ENCODE measurements around the gene MEIS2.

The MEIS2 gene

DNA sequence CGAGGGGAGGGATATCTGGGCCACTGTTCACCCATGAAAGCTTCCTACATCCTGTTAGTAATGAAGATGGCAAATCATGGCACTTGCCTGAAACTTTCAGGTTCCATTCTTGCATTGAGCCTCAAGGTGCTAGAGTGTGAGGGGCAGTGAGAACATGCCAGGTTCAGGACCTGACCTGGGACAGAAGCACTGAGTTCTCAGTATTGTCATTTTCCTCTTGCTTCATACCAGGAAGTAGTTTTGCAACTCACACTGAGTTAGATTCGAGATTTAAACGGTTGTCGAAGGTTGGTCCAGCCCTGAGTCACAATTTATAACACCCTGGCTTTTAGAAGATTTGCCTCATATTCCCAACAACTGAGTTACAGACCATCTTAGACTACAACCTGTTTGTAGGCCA lies 11.8 kb upstream of the MEIS2 start:
- no peak for DNase-seq

DNA sequence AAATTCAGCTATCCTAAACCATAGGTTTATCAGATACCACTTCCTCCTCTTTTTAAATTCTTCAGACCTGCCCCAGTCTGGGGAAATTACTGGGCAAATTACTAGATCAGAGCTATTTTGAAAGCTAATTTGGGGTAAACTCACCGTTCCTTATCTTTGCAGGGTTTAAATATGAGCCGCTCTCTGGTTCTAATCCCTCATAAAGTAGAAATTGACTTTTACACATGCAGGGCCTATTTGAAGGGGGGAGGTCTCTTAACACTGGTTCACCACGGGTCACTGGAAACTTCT lies 11.0 kb upstream of the MEIS2 start:
- DNase-seq: no peak

DNA sequence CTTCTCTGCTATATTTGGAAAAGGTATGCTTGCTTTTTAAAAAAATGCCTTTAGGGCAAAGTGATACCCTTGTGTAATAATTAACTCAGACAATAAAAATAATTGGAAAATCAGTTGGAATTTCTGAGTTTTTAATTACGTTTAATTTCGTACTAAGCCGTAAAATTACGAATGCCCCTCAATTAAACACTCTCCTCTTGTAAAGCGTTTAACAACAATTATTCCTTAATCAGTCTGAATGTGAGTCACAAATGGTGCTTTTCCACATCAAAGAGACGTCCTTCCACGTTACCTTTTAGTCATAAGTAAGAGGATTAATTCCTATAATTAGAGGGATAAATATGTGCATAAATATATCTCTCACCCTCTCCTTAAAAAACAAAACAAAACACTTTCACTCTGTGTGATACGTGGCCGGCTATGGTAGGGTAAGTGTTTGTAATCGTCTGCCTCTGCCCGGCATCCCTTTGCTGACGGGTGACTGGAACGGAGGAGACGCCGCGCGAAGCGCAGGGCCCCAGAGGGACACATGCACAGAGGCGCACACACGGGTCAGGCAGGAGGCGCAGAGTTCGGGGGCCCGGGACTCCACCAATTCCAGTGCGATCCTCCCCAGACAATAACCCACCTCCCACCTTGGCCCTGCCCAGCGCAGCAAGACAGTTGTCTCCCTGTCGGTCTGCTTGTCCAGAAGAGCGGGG lies 9.7 kb upstream of the MEIS2 start:
- no peak for DNase-seq

DNA sequence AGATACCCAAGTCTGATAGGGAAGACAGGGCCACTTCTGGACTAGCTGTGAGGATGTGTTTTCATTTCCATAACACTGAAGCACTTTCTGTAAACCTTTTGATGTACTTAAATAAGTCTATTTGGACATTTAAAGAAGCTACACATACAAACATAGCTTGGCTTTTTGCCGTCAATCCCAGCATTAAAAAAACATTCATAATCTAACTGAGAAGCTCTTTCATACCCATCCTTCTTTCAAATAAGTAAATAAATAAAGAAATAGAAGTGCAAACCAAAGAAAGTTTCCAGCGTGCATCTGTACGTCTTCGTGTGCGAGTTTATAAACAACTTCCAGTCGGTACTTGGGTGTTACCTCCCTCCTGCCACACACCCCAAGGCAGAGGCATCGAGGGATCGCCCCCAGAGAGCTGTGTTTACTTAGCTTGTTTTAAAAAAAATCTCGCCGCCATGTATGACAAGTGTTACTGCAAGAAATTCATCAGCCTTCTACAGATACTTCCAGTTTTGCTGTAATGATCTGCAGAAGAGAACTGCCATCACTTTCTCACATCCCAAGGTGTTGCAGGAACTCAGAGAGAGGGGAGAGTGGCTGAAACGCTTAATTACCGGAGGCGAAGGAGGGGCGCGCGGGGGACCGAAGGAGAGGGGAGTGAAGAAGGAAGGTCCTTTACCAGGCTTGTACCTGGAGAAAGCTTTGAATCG lies 9.0 kb upstream of the MEIS2 start:
- no peak for DNase-seq

DNA sequence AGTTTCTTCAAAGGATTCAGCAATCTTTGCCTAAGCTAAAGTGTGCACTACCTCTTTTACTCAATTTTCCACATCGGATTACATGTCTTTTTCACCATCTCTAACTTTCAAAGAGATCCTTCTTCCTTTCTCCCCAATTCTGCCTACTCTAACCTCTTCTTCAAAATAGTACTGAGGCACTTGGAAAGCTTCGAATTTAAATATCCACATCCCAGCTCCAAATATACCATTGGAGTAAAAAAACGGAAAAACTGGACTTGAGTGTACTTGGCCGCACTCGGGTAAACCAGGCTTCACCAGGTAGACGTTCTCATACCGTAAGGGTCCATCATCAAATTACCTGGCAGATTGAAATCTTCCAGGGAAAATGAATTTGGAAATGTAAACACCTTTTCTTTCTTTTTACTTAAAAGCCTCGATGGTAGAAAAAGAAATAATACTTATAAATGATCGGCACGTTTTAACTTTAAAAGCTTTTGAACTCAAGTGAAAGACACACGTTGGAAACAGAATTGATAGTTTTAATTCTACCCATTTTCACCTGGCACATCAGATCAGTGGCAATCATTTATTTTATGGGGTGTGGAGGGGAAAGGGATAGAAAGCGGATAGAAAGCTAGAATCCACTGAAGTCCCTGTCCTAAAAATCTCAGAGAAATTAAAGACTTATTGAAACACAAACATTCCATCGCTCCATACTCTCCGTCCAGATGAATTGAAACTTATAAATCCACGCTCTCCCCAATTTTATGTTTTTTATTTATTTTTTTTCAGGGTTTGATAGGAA lies 8.2 kb upstream of the MEIS2 start:
- DNase-seq: no peak

DNA sequence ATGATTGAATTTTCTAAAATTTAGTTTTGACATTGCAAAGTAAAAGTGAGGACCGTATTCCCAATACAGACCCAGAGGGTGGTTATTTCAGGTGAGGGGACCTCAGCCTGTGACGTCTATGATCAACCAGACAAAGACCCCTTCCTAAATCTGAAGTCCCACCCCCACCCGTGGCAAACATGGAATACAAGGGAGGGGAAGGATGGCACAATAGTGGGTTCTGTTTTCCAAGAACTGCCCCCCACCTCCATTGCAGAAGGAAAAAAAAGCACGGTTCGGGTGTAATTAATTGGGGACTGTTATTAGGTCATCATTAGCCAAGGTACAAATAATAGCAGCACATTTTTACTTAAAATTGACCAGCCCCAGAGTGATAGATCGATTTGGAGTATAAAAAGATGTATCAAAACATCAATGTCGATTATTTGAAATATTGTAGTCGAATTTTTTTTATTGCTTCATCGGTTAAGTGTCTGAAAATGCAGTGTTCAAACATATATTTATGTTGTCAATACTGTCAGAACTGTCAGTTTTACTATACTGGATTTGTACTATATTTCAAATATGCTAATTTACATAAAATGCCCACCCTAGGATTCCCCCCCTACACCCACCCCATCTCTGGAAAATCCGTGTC lies 7.5 kb upstream of the MEIS2 start:
- DNase-seq: no peak

DNA sequence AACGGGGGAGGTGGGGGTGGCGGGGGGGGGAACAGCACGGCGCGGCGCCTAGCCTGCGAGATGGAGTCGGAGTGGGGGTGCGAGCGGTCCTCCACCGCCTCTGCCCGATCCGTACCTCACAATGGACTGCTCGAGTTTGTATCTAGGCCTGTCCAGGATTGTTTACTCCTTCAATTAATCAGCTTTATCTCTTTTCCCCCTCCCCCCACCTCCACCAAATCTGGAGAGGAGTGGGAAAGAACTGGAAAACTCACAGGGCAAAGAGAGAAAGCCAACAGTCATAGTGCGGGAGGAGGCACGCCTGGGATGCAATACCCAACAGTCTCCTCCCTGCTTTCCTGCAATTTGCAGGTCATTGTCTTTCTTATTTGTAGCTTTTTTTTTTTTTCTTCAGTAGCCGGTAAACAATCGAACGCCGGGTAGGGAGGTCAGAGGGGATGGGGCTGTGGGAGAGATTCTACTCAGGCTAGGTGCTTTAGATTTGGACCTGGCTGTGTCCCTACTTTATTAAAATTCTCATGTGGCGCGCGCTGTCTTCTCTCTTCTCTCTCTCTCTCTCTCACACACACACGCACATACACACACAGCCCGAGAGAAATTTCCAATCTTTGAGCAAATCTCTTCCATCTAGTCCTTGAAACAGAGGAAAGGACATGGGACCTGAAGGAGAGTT lies 6.9 kb upstream of the MEIS2 start:
- DNase-seq: no peak

DNA sequence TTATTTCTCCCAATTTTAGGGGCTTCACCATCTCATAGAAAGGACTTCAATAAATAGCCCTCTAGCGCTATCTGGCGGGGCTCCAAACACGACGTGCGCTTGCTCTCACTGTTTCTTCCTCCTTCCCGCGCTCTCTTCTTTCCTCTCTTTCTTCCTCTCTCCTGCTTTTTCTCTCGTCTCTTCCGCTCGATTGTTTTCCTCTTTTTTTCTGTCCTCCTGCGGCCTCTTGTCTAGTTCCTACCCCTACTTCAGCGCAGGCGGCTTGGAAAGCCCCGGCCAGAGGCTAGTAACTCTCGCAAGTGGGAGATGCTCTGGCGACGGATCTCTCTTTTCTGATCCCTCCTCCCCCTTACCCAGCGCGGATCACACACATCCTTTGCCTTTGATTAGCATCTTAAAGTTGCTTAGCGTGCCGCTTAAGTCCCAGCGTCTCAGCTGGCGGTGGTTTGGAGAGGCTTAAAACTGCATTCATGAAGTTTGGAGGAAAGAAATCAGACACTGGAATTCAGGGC lies 6.2 kb upstream of the MEIS2 start:
- peak; percentile 74 for DNase-seq

DNA sequence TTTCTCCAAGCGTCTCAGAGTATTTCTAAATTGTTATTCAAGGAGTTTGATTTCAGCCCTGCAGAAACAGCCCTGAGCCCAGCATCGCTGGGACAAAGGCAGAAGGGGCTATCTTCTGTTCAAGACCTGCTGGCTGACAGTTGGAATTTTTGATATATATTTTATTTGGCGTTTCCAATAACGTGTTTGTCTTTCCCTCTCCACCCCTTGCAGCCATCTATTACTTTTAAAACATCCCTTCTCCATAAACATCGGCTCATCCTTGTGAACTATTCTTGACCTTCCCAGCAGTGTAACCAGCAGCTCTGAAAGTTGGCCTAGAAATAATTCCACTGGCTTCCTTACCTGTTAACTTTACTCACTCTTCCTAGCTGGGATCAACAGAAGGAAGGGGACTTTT lies 5.5 kb upstream of the MEIS2 start:
- no peak for DNase-seq

DNA sequence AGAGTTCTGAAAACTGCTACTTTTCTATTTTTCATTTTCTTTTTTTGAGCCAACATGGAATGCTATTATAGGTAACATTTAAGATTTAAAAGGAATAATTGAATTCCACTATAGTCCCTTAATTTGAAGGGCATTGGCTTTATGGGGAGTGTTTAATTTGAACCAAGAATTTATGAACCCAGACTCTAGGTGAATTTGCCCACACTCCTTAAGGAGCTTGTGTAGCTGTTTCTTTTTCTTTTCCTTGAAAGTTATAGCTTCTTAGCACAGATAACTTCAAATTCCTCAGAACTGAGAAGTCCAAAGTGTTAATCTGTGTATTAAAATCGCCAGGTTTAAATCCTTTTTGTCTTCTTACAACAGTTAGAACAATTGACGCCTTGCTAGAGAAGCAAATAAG lies 4.7 kb upstream of the MEIS2 start:
- no peak for DNase-seq

DNA sequence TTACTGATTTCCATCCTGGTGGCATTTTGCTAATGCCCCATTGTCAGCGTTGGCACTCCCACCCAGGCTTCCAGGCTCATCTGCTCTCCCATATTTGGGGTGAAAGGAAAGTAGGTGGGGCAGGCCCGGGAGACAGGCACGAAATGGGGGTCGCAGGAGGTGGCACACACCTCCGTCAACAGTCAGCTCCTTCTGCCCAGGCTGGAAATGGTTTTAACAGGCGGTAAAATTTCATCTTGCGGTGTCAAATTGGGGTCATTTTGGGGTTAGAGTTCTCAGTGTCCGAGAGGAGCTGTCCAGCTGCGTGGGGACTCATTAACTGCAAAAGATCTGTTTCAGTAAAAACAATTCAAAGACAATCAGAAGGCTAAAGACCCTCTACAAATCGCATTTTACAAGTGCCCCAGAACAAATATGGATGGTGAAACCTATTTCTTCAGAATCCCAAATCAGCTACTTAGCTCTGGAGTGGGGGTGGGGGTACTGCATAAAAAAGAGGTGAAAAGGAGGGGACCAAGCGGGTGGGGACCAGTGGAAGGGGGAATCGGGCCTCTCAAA lies 4.2 kb upstream of the MEIS2 start:
- DNase-seq: no peak

DNA sequence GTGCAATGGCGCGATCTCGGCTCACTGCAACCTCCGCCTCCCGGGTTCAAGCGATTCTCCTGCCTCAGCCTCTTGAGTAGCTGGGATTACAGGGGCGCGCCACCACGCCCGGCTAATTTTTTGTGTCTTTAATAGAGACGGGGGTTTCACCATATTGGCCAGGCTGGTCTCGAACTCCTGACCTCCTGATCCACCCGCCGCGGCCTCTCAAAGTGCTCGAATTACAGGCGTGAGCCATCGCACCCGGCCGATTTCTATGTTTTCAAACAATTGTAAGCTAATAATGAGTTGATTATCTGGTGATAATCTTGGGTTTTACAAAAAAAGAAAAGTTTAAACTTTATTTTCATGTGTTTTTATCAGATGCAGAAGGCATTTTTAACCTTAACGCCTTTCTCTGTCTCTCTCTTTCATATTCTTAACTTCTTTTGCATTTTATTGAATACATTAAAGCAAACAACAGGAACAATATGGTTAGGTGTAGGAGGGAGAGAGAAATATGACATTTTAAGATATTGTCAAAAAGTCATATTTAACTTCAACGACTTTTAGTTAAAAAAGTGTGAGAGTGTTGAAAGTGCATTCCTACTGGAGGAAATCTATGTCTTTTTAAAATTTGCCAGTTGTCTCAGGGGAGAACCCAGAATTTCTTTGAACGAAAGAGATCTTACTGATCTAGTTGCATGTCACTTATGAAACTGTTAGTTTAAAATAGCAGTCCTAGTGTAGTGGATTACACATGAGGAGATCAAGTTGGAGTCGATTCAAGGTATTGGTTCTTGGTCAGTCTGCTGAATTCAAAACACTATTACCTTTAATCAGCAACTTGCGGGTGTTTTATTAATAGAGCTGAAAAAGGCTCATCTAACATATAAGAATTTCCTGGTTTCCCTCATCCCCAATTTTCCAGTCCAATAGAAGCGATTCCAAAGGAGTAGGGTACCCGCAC lies 3.4 kb upstream of the MEIS2 start:
- no peak for DNase-seq

DNA sequence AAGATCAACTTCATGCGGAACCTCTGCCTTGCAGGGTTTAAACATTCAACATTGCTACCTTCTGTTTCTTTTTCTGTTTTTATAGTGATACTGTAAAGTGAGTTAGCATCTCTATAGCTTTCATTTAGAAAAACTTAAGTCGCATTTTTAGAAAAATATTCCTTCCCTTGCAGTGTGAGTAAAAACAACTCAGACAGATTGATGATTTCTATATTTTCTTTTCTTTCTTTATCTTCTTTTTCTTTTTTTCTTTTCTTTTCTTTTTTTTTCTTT lies 2.8 kb upstream of the MEIS2 start:
- DNase-seq: no peak

DNA sequence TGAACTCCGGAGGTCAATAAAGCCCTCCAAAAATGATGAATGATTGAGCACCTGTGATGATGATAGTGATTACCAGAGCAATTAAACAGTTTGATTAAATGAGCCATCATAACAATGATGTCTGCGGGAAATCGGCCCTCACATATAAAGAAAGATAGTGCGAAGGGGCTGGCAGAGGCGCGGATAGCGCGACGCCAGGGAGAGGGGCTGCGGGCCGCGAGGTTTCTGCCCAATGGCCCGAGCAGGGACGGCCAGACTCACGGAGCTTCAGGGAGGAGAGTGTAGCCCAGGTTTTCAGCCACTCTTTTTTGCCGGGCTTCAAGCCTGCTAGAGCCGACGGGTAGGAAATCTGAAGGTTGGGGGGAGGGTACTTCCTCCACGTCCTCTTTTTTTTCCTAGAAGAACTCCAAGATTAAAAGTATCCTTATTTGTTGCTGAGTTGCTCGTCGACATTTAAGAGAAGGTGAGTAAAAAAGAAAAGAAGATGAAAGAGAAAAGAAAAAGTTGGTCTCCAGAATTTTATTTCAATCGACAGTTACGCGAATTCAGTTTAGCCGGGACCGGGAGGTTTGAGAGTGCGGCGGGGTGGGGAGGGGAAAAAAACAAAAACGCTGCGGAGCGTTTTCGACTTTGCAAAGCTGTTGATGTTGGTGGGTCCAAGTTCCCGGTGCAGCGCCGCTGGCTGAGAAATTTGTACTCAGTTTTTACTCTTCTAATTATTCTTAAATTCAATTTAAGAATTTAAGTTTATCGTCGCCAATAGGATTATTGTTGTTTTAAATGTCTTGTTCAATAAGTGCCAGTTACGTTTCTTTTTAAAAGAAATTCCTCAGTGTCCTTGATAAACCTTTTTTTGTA lies 2.2 kb upstream of the MEIS2 start:
- no peak for DNase-seq

DNA sequence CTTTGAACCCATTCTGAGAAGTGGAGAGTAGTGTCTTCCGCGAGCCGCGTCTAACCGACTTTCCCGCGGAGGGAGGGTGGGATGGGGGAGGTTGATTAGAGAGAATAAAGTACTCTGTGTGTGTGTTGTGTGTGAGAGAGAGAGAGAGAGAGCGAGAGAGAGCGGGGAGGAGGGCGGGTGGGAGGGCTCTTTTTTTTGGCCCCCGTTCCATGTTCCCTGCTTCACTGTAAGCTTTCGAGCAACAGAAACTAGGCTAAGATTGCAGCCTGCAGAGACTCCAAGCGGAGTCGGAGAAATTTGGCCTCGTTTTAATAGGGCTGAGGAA lies 1.6 kb upstream of the MEIS2 start:
- no peak for DNase-seq

DNA sequence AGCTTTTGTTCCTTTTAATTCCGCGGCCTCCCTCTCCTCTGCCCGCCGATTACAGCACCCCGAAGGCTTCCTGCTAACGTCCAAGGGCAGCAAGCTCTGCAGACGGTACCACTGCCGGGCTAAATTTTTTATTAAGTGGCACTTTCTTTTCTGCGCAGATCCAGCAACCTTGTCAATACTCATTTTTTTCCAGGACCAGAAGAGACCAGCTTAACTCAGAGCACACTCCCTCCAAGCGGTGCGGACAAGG lies 542 bp upstream of the MEIS2 start:
- peak; percentile 60 for DNase-seq

DNA sequence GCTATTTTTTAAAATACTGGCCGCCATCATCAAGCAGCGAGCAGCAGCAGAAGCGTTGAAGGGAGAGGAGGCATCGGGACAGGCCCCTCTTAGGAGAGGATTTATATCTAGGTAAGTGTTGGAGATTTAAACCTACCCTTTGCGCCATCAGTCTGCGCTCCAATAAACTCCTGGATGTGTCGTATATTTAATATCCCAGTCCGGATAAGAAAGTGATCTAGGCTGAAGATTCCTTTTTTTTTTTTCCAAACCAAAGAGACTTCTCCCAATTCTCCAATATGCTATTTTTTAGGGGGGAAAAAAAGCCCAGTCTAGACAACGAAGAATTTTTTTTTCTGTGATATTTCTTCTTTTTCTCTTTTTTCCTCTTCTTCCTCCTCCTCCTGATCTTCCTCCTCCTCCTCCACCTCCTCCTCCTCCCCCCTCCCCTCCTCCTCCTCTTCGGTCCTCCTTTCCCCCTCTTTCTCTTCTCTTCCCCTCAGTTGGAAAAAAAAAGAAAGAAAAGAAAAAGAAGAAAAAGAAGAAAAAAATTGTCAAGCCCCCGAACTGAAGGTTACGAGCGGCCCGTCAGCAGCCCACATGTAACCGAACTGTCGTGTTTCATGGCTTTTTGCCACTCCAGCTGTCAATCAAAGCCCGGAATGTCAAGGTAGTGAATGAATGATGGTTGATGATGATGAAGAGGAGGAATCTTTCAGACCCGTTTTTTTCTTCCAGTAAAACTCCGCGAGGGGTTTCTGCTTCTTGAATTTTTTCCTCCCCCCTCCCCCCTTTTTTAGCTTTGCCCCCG lies 835 bp downstream of the MEIS2 start:
- DNase-seq: peak; percentile 38

DNA sequence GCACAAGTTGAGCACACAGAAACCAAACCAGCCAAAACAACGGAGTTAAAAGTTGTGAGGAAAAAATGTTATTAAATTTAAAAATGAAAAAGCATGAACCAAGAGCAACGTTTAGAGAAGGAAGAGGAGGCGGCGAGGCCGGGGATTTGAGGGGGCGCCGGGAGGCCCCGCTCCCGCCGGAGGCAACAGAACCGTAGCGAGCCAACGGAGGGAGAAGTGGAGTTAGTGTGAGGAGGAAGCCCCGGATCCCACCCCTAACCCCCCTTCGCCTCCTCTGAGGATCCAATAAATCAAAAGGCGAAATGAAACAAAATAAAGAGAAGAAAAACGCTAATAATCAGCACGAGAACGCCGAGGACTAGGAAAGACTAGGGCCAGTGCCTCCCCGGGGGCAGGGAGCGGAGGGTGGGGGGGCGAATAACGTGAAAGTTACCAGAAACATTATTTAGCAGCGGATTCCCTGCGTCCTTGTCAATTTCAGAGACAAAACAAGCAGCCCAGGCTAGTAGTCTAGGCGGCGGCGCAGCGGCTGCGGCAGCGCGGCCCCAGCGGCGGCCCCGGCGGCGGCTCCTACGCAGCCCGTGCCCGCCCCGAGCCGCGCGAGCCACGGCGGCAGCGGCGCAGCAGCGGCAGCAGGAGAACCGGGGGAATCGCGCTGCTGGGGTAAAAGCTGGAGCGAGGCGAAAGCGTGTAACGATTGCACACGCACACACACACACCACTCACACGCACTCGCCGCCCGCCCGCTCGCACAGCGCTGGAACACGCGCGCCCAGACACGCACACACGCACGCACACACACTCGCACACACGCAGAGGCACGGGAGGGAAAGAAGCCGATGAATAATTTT lies 1.7 kb downstream of the MEIS2 start:
- DNase-seq: peak; percentile 59

DNA sequence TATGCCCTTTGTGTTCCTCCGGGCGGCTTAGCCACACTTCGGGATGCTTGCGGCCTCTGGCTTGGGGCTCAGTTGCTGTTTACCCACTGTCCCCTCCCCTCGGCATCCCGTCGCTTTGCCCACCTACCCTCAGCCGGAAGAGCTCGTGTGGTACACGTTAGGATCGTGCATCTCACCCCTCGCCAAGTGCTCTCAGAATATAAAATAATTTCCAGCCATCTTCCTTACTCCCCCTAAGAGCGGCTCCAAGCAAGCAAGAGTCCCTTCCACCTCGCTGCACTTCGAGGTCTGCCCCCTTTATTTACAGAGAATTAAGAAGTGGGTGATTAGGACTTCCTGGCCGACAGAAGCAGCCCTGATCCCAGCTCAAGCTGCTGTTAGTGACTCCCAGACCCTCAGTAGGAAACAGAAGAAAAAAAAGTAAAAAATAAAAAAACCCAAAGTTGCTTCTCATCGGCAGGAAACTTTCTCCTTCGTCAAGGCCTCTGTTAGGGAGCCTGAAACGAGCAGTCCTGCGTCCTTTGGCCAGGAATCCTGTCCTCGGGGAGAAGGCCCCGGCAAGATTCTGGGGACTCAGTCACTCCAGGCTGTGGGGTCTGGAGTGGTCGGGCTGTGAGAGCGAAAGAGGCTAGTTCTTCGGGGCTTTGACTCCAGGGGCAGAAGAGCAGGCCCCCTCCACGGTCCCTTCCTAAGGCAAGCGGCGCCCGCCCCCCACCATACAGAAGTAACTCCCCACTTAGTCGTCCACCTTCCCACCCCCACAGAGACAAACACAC lies 3.0 kb downstream of the MEIS2 start:
- DNase-seq: no peak
